Fibroblast of skin of left quadriceps (primary cell): ENCODE measurements around the gene TESMIN.

ENCODE experiments used
- DNase-seq, 2 experiments: peaks; one replicate each; pipeline ENCODE4 v3.0.0-alpha.2; 2013; ENCODE audit warnings: low read depth in 2 of 2

TESMIN gene, protein sequence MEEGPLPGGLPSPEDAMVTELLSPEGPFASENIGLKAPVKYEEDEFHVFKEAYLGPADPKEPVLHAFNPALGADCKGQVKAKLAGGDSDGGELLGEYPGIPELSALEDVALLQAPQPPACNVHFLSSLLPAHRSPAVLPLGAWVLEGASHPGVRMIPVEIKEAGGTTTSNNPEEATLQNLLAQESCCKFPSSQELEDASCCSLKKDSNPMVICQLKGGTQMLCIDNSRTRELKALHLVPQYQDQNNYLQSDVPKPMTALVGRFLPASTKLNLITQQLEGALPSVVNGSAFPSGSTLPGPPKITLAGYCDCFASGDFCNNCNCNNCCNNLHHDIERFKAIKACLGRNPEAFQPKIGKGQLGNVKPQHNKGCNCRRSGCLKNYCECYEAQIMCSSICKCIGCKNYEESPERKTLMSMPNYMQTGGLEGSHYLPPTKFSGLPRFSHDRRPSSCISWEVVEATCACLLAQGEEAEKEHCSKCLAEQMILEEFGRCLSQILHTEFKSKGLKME

DNA sequence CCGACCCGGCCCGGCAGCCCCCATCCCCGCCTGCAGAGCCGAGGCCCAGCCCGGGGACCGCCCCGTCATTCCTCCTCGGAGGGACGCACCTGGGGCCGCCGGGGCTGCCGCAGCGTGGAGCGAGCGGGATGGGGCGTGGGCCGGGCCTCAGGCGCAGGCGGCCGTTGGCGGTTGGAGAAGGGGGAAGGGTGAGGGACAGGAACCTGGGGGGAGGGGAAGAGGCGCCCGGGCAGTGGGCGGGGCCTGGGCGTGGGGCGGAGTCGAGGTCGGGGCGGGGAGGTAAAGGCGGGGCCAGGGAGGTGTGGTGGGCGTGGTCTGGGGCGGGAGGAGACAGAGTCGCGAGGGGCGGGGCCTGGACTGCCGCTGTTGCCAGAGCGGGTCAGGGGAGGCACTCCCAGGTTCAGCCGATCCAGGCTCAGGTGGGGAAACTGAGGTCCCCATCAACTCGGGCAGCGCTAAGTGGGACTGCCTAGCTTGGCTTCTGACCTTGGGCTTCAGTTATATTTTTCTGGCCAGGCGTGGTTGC, at the start of gene TESMIN:
Gene TESMIN, minus strand, starts transcription at position 190 of the 526 bp plus-strand sequence. CDS start 860 bp downstream, outside the sequence.
- DNase-seq = peak; percentile 36 to 44

DNA sequence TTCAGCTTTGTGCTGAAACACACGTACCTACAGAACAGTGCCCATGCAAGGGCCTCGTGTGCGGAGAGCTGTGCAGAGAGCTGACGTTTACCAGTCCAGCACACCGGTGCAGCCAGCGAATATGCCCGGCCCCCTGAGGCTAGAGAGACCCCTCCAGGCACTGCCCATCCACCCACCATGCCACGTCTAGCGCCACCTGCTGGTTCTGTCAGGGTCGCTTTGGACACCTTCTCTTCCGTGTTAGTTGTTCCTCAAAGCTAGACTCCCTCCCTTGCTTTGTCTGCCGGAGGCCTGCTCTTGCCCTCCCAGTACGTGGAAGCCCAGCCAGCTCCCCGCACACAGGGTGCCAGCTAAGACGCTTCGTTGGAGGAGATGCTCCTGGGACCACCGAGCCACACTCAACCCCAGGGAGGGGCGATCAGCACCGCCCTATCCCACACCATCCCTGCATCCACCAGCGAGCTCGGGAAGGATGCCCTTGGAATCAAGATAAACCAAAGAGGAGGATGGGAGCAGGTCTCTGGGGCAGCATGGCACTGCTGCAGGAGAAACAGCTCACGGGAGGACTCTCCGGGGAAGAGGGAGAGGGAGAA, 47.0 kb upstream of the TESMIN start:
- no peak for DNase-seq

DNA sequence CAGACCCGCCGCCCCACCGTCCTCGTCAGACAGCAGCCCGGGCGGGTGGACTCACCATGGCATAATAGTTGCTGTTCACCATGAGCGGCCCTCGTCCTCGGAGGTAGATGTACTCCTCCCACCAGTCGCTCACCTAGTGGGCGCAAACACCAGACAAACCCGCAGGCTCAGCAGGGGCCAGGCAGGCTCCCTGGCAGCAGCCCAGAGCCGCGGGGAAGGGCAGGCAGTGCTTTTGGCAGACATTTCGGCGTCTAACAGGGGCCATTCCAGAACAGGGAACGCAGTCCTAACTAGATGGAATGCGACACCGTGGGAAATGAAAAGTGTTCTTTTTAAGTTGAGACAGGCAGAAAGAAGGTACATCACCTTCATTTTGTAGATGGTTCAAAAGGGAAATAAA, 45.5 kb upstream of the TESMIN start:
- DNase-seq = no peak

GRCh38 chr11:68792400-68792966, 41.2 kb upstream of the TESMIN start:
- DNase-seq = no peak

- DNase-seq = no peak
Observed at GRCh38 chr11:68784653-68785052, 33.3 kb upstream of the TESMIN start.

- no peak for DNase-seq
Observed at GRCh38 chr11:68783216-68783821, 32.0 kb upstream of the TESMIN start.

DNA sequence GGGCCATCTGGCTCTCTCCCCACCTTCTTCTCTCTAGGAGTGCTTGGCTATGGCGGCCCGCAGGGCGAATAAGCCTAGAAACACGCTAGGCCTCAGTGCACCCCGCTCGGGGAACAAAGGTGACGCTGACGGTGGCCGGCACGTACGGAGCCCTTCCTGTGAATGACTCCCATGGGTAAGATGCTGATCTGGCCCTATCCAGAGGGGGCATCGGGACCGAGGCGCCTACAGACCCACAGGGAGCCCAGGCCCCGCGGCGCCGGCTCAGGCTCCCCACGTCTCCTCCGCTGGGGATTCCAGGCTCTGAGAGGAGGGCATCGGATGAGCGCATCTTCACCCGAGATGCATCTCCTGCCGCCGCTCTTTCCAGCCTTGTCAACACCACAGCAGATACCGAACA, 31.4 kb upstream of the TESMIN start:
- DNase-seq = no peak

DNA sequence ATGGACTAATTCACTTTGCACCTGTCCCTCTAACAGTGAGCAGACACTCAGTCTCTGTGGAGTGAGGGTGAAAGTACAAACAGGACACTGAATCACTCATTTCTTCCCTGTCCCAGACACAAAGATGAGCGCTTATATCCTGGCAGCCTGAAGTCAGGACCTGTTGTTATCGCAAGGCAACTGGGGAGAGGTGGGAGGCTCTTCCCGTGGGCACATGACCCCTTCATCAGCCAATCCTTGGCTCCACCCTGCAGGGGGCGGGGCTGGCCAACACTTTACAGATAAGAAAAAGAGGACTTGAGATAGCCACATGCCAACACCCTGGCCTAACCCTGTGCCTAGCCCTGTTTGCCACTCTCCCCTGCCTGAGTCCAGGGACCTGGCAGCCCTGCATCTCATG, 29.5 kb upstream of the TESMIN start:
- DNase-seq = no peak

DNA sequence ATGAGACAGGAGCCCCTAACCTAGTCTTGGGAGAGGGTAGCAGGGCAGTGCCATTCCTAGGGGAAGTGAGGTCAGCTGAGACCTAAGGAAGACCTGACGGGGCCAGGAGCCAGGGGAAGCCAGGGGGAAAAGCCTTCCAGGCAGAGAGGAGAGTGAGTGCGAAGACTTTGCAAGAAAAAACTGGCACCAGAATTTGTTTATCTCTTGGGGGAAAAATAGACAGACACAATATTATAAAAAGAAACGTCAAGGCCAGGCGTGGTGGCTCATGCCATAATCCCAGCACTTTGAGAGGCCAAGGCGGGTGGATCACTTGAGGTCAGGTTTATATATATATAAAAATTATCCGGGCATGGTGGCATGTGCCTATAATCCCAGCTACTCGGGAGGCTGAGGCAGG, 26.9 kb upstream of the TESMIN start:
- no peak for DNase-seq

- DNase-seq = no peak
Observed at GRCh38 chr11:68776442-68777235, 25.3 kb upstream of the TESMIN start.

DNA sequence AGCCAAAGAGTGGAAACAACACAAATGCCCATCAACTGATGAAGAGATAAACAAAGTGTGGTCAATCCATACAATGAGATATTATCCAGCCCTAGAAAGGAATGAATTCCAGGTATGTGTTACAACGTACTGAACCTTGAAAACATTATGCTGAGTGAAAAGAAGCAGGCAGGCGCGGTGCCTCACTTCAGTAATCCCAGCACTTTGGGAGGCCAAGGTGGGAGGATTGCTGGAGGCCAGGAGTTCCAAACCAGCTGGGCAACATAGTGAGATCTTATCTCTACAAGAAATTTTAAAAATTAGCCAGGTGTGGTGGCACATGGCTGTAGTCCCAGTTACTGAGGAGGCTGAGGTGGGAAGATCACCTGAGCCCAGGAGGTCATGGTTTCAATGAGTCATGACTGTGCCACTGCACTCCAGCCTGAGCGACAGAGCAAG, 24.6 kb upstream of the TESMIN start:
- no peak for DNase-seq

DNA sequence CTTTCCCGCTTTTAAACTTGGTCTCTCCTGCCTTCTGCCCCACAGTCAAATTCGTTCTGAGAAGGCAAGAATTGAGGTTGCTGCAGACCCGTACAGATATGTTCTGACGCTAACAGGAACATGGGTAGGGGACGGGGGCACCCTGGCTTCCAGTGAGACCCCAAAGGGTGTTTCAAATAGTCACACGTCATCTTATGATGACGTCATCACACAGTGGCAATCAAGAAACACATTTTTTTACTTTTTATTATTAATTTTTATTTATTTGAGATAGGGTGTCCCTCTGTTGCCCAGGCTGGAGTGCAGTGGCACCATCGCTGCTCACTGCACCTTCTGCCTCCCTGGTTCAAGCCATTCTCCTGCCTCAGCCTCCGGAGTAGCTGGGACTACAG, 22.9 kb upstream of the TESMIN start:
- DNase-seq = no peak

DNA sequence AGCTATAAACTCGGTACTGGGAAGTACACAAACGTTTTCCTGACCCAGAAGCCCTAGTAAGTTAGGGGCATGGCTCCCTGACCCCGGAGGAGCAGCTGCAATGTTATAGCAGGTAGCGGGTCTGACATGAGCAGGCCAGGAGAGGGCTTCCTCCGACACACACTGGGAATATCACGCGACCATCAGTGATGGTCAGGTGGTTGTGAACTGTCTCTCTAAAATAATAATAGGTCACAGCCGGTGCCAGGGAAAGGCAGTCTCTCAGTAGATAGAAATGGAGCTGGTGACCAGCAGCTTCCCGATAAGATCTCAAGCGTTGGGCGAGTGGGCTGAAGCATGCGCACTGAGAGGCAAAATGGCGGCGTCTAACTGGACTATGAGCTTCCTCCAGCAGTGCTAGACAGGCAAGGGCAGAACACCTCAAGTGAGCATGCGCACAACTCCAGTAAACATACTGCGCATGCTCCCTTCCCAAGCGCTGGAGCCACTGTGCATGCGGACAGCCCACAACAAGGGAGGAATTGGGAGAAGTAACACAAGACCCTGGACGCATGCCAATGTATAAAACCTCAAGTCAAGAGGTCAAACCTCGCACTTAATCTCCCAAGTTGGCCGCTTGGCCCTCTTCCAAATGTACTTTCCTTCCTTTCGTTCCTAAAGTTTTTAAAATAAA, 22.3 kb upstream of the TESMIN start:
- DNase-seq = no peak

DNA sequence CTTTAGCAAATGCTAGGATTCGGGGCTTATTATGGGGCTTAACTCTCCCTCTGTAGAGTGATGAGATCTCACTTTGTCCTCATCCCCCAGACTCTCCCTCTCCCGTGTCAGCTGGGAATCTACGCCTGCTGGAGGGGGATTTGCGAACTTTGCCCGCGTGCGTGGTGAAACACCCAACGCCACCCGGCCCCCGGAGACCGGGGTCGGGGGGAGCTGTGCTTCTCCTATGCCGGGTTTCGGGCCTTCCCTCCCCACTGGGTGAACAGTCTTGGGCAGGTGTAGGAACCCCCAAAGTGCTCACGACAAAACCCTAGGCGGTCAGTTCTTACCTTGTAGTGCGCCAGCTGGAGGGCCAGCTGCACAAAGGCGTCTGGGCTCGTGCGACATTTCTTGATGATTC, 21.6 kb upstream of the TESMIN start:
- no peak for DNase-seq

DNA sequence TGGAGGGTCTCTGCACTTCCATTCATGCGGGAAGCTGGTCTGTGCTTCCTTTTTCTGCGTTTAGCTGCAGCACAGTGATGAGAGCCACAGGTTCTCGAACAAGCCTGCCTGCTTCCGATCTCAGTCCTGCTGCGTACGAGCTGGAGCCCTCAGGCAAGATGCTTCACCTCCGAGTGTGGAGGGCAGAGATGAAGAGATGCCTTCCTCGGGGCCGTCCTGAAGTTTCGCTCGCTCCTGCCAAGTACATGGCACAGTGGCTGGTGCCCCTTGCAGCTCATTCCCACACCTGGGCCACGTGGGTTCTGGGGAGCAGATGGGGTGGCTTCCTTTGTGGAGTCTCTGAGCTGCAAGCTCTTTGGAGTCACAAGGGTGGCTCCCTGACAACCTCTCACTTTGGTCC, 19.5 kb upstream of the TESMIN start:
- no peak for DNase-seq

DNA sequence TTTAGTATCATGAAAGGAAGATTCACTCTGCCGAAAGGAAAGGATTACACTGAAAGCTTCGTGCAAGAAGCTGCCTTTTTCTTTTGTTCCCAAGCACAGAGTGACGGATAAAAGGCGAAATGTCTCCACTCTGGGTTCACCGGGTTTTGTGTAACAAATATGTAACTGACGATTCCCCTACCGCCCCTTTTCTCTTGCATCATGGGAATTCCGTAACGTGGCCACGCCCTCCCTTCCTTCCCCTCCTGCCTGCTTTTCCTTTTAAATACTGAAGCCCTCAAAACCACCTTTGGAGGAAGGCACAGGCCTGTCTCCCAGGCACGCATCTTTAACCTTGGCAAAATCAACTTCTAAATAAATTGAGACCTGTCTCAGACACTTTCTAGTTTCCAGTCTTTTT, 16.4 kb upstream of the TESMIN start:
- DNase-seq = no peak

GRCh38 chr11:68766786-68767185, 15.5 kb upstream of the TESMIN start:
- DNase-seq = no peak

GRCh38 chr11:68764746-68765145, 13.4 kb upstream of the TESMIN start:
- no peak for DNase-seq

GRCh38 chr11:68763926-68764657, 12.8 kb upstream of the TESMIN start:
- DNase-seq = no peak

DNA sequence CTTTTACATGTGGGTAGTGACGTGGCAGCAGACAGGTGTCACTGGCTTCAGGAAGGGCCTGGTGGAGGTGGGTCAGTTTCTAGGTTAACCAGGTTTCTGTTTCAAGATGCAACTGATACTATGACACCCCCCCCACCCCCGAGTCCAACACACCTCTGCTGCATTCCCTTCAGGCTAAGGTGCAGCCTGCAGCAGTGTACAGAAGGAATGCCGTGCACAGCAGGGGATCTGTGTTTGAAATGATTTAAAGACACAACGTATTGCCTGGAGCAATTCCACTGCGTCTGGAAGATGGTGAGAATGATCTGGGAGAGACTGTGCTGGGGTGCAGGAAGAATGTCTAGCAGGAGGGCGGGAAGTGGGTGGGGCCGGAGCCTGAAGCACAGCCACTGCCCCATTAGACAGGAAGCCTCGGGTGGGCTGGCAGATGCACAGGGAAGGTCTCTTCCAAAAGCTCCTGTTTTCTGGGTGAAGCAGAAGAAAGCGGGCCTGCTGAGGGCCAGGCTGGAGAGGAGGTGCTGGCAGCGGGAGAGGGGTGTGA, 11.9 kb upstream of the TESMIN start:
- peak in 1 of 2 experiments; percentile 3 for DNase-seq
